GM18870 (cell line): ENCODE results near the gene CAPN1.

Experiments
- ATAC-seq: cut with Tn5 transposase; IDR thresholded peaks from one replicate; pipeline ENCODE4 v1.9.1; 2021; ENCODE audit warnings: moderate library complexity; ENCODE audit not compliant: unreplicated experiment

The CAPN1 gene

GRCh38 chr11:65189191-65189590 is 7.5 kb downstream of the CAPN1 start:
- no peak for ATAC-seq

DNA sequence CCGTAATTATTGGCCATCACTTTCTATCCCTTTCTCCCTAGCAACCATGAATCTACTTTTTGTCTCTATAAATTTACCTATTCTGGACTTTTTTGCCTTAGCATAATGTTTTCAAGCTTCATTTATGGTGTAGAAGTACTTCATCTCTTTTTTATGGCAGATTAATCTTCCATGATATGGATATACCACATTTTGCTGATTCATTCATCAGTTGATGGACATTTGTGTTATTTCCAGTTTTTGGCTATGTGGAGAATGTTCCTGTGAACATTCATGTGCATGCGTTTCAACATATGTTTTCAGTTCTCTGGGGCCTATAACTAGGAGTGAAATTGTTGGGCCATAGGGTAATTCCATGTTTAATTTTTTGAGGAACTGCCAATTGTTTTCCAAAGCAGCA is 12.8 kb downstream of the CAPN1 start:
- no peak for ATAC-seq

- no peak for ATAC-seq
Observed at GRCh38 chr11:65204143-65204542, 22.4 kb downstream of the CAPN1 start.

DNA sequence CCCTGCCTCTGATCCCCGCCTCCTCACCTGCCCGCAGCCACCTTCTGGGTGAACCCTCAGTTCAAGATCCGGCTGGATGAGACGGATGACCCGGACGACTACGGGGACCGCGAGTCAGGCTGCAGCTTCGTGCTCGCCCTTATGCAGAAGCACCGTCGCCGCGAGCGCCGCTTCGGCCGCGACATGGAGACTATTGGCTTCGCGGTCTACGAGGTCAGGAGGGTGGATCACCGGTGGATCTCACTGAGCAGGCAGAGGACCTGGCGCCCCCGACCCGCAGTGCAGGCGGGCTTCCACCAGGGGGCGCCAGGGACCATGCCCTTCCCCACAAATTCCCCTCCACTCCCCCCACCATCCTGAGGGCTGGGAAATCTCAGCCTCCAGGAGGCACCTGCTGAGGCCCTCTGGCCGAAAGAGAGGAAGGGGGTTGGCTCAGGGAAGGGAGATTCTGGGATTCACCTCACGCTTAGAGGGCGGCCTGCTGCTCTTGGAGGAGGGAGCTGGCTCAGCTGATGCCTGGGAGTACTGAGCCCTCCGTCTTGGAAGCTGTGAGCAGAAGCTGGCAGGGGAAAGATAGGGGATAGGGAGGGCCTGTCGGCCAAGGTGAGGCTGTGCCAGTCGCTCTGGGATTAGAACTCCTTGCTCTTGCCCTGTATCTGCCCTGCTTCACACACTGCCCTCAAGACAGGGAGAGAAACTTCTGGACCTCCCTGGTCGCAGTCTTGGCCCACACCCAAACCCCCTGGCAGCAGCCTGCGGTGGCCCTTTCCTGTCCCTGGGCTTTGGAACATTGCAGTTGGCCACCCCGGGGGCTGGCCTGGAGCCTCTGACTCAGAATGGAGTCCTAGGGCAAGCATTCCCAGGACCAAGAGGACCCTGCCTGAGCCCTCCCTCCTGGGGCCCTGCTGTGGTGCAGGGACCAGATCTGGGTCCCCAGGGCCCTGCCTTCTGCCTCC is 23.2 kb downstream of the CAPN1 start:
- ATAC-seq, result no peak

- no peak for ATAC-seq
Observed at GRCh38 chr11:65205602-65205967, 23.9 kb downstream of the CAPN1 start.

DNA sequence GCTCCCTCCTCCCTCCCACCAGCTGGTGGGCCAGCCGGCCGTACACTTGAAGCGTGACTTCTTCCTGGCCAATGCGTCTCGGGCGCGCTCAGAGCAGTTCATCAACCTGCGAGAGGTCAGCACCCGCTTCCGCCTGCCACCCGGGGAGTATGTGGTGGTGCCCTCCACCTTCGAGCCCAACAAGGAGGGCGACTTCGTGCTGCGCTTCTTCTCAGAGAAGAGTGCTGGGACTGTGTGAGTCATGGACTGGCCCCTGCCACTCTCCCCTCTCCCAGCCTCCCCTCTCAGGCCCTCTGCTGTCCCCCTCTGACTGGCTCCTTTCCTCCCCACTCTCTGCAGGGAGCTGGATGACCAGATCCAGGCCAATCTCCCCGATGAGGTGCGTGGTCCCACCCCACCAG is 24.7 kb downstream of the CAPN1 start:
- ATAC-seq, result no peak

DNA sequence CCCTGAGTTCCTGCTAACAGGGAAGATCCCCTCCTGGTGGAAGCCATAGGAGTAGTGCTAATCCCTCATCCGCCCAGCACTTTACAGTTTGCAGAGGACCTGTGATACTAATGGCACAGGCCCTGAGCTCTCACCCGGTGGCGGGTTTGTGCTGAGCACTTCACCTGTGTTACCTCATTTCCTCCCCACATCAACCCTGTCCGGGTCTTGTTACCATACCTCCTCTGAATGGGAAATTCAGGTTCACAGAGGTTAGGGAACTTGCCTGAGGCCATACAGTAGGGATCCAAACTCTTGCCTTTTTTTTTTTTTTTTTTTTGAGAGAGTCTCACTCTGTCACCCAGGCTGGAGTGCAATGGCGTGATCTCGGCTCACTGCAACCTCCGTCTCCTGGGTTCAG is 25.2 kb downstream of the CAPN1 start:
- ATAC-seq, result no peak

GRCh38 chr11:65207918-65208784 is 26.4 kb downstream of the CAPN1 start:
- ATAC-seq, result no peak

- ATAC-seq, result no peak
Observed at GRCh38 chr11:65208785-65209710, 27.3 kb downstream of the CAPN1 start.

DNA sequence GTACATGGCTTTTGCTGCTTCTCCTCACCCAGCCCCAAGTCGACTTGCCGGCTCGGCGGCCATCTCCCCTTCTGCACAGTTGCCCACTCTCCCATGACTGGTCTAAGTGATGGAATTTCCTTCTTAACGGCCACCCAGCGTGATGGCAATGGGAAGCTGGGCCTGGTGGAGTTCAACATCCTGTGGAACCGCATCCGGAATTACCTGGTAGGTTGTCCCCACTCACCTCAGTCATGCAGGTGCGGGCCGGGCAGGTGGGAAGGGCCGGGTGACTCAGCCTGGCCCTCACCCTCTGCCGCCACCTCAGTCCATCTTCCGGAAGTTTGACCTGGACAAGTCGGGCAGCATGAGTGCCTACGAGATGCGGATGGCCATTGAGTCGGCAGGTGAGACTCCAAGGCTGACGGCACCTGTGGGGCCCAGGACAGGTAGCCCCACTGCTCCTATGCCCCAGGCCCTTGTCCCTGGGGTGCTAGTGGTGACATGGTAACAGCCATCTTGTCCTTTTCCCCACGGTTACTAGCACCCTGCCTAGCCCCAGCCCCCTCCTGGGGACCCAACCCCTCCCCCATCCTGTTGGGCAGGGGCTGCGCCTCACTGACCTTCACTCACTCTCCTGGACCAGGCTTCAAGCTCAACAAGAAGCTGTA is 28.1 kb downstream of the CAPN1 start:
- ATAC-seq, result no peak

DNA sequence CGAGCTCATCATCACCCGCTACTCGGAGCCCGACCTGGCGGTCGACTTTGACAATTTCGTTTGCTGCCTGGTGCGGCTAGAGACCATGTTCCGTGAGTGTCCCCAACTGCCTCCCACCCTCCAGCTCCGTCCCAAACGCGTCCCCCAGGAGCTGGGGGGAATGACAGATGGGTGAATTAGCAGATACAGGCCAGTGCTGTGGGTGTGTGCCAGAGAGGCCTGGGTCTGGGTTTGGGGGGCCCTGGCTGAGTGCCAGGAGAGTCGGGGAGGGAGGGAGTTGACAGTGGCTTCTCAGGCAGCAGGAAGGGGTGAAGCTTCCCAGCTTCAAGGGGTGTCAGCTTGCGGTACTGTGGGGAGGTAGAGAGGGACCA is 28.6 kb downstream of the CAPN1 start:
- no peak for ATAC-seq

GRCh38 chr11:65210748-65211147 is 29.0 kb downstream of the CAPN1 start:
- no peak for ATAC-seq

GRCh38 chr11:65211293-65212105 is 29.8 kb downstream of the CAPN1 start:
- ATAC-seq, result no peak

- ATAC-seq, result no peak
Observed at GRCh38 chr11:65212226-65212801, 30.6 kb downstream of the CAPN1 start.

- no peak for ATAC-seq
Observed at GRCh38 chr11:65213322-65214211, 31.8 kb downstream of the CAPN1 start.

- no peak for ATAC-seq
Observed at GRCh38 chr11:65214212-65214845, 32.6 kb downstream of the CAPN1 start.

DNA sequence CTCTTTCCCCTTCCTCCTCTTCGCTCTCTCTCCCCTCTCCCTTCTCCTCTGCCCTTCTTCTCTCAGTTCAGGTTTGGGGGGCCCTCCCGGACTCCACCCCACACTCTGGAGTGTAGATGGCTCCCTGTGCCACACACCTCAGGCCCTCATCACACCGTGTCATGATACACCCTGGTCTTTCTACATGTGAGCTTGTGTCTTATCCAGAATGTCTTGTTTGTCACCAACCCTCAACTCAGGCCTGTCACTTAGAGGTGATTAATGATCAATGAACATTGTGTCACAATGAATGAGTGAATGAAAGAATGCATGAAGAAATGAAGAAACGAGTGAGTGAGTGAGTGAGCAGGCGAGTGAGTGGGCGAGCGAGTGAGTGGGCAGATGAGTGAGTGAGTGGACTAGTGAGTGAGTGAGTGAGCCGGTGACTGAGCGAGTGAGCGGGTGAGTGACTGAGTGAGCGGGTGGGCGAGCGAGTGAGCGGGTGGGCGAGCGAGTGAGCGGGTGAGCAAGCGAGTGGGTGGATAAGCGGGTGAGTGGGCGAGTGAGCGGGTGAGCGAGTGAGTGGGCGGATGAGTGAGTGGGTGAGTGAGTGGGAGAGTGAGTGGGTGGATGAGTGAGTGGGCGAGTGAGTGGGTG is 33.8 kb downstream of the CAPN1 start:
- no peak for ATAC-seq
